D721Med (cell line): ENCODE measurements around the gene PRRC2B.

Experiments used
- DNase-seq: peaks from one replicate; pipeline ENCODE4 v3.0.0; 2011; ENCODE audit warnings: low spot score; ENCODE audit not compliant: insufficient read length
- FAIRE-seq: peaks from 2 replicates; lab custom pipeline; 2011; peaks lifted over from hg19 to GRCh38; lab: Jason Lieb, UNC
- TF ChIP-seq, protein P1 (sequence below): IDR thresholded peaks from 2 replicates; pipeline ENCODE4 v1.5.1; 2012; ENCODE audit warnings: mild to moderate bottlenecking, control low read depth; ENCODE audit not compliant: insufficient read depth; ENCODE audit errors: missing control alignments

PRRC2B gene

DNA sequence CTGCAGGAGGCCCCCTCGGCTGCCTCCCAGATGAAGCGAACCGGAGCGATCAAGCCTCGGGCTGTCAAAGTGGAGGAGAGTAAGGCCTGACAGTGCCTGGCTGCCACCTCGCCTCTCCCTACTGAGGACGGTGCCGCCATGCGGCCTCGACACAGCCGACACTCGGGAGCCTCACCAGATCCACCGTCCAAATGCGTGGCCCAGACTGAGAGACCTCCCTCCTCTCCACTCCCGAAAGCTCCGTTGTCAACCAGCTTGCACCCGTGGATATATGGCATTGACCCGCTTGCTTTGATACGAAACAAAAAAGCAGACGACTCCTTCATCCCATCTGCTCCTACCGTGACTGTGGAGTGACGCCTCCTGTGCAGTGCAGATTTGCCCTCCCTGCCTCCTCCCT is 101.9 kb downstream of the PRRC2B start:
- TF ChIP-seq, protein P1, sequence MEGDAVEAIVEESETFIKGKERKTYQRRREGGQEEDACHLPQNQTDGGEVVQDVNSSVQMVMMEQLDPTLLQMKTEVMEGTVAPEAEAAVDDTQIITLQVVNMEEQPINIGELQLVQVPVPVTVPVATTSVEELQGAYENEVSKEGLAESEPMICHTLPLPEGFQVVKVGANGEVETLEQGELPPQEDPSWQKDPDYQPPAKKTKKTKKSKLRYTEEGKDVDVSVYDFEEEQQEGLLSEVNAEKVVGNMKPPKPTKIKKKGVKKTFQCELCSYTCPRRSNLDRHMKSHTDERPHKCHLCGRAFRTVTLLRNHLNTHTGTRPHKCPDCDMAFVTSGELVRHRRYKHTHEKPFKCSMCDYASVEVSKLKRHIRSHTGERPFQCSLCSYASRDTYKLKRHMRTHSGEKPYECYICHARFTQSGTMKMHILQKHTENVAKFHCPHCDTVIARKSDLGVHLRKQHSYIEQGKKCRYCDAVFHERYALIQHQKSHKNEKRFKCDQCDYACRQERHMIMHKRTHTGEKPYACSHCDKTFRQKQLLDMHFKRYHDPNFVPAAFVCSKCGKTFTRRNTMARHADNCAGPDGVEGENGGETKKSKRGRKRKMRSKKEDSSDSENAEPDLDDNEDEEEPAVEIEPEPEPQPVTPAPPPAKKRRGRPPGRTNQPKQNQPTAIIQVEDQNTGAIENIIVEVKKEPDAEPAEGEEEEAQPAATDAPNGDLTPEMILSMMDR: no peak
- FAIRE-seq: no peak
- no peak for DNase-seq

- DNase-seq (no peak), FAIRE-seq (no peak)
- TF ChIP-seq, protein P1: no peak
Measured at GRCh38 chr9:131496844-131497405, 103.0 kb downstream of the PRRC2B start.

- DNase-seq: no peak
- TF ChIP-seq, protein P1: no peak
- no peak for FAIRE-seq
Measured at GRCh38 chr9:131499254-131499767, 105.4 kb downstream of the PRRC2B start.

DNA sequence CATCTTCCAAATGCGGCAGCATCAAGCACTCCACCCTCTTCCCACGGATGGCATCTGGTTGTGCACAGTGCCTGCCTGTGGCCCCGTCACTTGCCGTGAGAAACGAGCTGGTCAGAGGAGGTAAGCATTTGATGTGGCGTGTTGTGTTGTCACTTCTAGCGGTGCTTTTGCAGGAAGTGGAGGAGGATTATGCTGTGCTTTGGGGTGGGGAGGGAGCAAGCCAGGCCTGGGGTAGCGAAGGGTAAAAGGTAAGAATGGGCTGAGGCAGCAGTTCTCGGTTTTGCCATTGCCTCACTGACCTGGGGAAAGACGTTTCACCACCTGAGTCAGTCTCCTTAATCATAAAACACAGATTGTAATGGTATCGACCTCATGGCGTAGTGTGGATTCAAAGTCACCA is 106.5 kb downstream of the PRRC2B start:
- TF ChIP-seq, protein P1: no peak
- no peak for DNase-seq
- FAIRE-seq: no peak

DNA sequence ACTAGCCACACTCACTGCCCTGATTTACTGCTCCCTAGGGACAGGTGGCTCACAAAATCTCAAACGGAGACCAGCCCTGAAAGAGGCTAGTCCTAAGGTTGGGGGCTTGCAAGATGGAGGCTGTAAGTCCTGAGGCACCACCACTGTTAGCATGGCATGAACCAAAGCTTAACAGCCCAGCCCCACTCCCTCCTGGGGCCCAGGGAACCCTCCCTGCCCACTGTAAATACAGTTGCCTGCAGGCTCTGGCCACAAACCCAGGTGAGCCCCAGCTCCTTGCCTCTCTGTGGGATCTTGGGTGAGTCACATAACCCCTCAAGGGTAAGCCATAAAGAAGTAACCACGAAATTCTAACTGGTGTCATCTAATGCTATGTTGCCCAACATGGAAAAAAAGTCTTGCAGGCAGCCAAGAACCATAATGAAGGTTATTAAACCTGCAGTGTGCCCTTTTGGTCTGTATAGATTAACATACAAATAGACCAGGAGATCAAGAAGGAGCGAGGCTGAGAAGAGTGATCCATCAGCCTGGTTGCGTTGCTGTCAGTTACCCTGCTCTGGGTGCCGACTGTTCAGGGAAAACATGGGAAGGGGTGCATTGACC is 107.2 kb downstream of the PRRC2B start:
- TF ChIP-seq, protein P1: no peak
- DNase-seq (no peak), FAIRE-seq (no peak)

DNA sequence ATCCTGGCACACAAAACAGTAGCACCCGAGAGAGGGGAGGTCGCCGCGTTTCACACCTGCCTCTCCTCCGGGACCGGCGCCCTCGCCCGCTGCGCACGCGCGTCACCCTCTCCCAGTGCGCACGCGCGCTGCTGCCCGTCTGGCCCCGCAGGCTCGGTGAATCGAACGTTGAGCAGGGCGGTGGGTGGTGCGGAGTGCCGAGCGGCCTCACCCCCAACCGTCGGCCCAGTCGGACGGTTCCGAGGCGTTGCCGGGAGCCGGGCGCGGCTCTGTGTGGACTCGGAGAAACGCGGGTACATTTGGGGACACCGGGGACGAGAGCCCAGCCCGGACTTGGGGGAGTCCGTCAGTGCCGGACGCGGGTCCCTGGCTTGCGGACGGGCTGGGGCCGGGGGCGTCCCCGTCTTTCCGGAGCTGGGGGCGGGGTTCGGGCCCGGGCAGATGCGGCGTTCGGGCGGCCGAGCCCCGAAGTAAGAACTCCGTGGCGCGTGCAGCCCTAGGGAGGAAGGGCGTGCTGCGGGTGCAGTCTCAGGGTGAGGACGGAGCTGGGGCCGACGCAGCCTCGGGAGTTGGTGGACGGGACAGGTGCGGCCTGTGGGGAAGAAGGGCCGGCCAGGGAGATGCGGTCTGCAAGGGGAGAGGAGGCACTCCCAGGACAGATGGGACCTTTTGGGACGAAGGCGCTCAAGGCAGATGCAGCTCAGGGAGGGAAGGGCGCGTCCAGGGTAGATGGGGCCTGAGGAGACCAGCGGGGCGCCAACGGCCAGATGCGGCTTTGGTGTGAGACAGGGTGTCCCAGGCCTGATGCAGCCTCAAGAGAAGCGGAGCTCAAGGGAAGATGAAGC is 109.1 kb downstream of the PRRC2B start, which contains the start of gene POMT1:
TSS of gene POMT1 (plus strand) at position 138 of the 845 bp plus-strand sequence. CDS start 1,301 bp downstream, outside the sequence.
- TF ChIP-seq, protein P1: no peak
- DNase-seq: peak; percentile 95
- no peak for FAIRE-seq
